Dermis blood vessel endothelial cell (primary cell): ENCODE results near the gene CRACR2A. TPM values are rescaled to one million over a fixed set of nuclear protein-coding genes. Genes with fewer than 3 reads are reported as not detected.

ENCODE experiments used
- DNase-seq: peaks from one replicate; pipeline ENCODE4 v3.0.0; 2010
- total RNA-seq: library from RNA; depleted of rRNA; stranded (reverse); fragments of >200 nt; gene quantifications from 2 replicates; pipeline ENCODE4 v1.2.3, GENCODE V29; 2014

CRACR2A gene
- total RNA-seq, 1 donor from 2014 or later, result 8.8 TPM

- peak; percentile 62 for DNase-seq
Observed at GRCh38 chr12:3752096-3752709, 706 bp downstream of the CRACR2A start.

GRCh38 chr12:3751151-3752095 lies 1.5 kb downstream of the CRACR2A start:
- no peak for DNase-seq

GRCh38 chr12:3750616-3751015 lies 2.3 kb downstream of the CRACR2A start:
- no peak for DNase-seq

DNA sequence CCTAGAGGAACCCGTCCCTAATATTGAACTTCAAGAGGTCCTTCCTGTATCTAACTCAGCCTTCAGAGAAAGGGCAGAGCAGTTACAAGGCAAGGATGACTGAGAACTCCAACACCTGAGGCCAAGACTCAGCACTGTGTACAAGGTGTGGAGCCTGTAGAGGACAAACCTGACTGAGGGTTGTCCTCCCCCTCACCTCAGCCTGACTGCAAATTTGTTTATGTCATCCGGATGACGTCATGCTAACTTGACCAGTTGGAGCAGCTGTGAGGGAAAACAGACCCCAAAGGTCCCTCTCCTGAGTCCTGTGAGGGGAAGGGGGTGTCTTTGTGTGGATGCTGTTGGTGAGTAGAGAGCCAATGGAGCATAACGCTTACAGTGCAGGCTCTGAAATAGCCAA lies 4.3 kb downstream of the CRACR2A start:
- DNase-seq, result no peak

GRCh38 chr12:3747976-3748619 lies 4.8 kb downstream of the CRACR2A start:
- DNase-seq, result no peak

GRCh38 chr12:3747543-3747942 lies 5.4 kb downstream of the CRACR2A start:
- DNase-seq, result no peak

DNA sequence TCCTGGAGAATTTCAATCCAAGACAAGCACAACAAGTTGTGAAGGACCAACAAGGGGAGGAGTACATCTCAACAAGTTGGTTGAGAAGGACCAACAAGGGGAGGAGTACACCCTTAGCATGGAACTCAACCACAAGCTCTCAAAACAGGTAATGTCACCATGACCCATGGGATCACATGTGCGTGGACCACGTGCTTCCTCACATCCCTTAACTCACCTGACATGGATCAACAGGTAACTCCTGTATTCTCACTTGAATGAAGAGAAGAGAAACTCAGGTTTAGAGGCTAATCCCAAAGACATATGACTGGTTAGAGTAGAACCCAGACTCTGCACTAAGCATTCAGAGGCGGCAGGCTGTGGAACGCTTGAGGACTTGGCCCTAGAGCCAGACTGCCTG lies 6.2 kb downstream of the CRACR2A start:
- no peak for DNase-seq

GRCh38 chr12:3745152-3745551 lies 7.8 kb downstream of the CRACR2A start:
- no peak for DNase-seq

GRCh38 chr12:3744229-3744901 lies 8.5 kb downstream of the CRACR2A start:
- peak; percentile 11 for DNase-seq

DNA sequence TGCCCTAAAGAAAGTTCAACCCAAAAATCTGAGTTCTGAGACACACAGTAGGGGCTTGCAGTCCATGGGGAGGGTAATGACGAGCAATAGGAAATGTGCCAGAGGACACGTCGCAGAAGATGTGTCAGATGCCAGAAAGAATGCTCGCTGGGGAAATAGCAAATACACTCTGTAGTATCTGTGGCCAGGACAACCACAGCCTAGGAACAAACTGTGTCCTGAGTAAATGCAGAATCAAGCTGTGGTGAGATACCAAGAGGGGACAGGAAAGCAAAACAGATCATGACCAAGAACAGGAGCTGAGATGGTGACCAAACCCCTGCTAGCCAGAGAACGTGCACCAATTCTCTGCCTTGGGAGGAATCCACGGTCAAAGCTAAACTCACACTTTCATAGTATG lies 9.1 kb downstream of the CRACR2A start:
- DNase-seq, result no peak

- DNase-seq, result no peak
Observed at GRCh38 chr12:3741882-3742672, 10.8 kb downstream of the CRACR2A start.

DNA sequence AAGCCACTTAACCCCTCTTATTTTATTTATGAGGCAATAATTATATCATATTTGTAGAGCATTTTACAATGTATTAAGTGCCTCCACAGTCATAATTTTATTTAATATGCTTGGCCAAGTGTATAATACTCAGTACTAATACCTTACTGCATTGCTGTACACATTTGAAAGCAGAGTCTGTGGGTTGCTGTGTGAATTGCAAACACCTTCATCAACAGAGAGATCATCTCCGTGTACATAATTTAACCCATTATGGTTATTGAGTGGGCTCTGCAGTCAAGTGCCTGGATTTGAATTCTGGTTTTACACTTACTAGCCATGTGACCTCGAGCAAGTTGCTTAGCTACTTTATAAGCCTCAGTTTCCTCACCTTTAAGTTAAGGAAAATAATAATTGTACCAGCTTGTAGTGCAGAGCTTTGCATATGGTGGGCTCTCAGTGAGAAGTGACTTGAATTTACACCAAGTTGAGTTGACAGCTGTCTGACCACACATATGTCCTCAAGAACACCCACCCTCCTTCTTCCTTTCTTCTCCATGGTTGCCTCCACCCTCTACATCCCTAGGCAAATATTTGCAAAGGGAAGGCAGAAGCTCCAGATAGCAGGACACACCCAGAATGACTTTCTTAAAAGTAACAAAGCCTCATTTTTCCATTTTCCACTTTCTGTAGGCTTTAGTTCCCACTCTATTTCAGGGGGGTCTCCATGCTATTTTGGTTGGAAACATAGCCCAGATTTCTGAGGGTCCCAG lies 12.3 kb downstream of the CRACR2A start:
- DNase-seq, result no peak

DNA sequence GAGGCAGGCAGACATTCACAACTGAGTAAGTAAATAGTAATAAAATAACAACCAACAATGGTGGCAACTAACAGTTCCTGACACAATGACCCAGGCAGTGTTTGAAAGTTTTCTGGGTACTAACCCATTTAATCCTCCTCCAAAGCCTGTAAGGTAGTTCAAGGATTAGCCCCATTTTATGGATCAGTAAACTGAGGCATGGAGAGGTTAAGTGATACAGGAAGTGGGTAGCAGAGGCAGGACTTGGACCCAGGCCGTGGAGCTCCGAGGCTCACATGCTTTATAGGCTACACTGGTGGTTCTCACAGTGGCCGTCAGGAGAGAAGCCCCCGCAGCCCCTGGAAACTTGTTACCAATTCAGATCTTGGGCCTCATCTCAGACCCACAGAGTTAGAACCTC lies 17.5 kb downstream of the CRACR2A start:
- DNase-seq, result no peak

GRCh38 chr12:3732901-3733300 lies 20.0 kb downstream of the CRACR2A start:
- no peak for DNase-seq

GRCh38 chr12:3730111-3730510 lies 22.8 kb downstream of the CRACR2A start:
- no peak for DNase-seq

- no peak for DNase-seq
Observed at GRCh38 chr12:3728686-3729085, 24.2 kb downstream of the CRACR2A start.

DNA sequence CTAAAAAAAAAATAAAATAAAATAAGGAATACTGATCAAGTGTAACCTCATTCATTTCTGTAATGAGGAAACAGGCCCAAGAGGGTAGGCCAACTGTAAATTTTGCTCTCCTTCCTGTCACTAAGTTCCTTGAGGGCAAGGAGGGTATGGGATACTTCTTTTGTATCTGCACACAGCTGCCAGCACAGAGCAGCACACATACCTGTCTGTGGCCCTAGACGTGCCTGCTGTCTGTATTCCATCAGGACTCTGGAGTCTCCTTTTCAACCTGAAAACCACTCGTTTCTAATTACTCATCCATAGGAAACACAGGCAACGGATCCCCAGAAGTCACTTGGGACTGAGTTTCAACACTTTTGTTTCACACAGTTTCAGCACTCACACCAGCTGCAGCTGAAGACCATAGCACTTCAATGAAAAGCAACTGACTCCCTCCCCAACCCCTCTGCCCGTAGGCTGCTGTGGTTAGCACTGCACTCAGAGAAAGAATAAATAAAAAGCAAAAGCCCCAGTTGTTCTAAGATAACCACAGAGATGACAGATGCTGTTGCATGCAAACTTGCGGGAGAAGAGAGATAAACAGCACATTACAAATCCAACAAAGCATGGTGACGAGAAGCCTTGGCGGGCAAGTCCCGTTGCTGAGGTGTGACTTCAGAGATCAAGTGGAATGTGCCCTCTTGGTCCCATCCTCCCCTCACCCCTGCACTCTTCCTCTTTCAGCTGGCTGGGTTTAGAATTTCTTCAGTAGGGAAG lies 24.9 kb downstream of the CRACR2A start:
- DNase-seq, result no peak

GRCh38 chr12:3727354-3727753 lies 25.6 kb downstream of the CRACR2A start:
- DNase-seq, result no peak

GRCh38 chr12:3726456-3726855 lies 26.5 kb downstream of the CRACR2A start:
- peak; percentile 58 for DNase-seq

DNA sequence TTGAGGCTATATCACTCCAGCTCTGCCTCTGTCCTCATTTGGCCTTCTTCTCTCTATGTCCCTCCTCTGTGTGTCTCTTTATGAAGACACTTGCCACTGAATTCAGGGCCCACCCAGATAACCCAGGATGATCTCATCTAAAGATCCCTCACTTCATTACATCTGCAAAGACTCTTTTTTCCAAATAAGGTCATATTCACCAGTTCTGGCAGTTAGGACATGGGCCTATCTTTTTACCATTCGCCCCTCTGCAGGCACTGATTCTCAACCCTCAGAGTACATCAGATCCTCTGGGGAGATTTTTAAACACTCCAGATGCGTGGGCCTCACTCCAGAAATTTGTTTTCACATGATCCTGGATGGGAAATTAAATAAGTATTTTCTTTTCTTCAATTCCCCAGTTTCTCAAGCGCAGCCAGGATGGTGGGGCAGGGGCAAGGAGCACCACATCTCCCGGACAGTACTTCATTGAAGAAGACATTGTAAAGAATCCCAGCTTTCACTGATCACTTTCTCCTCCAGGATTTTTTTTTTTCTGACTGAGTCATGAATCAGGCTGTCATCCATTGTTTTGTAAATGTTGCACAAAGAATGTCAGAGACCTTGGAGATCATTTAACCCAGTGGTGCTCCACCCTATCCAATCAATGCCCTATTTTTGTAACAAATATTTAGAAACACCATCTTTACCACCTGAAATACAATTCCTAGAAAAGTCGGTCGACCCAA lies 27.4 kb downstream of the CRACR2A start:
- DNase-seq, result peak; percentile 46
